PC-3 (cell line): ENCODE measurements around the gene CCR9. TPM values are rescaled to one million over a fixed set of nuclear protein-coding genes. Genes with fewer than 3 reads are reported as not detected.

Experiments used
- ATAC-seq: fragments of 200-7000 bp; cut with Tn5 transposase; 2 replicates; pipeline ENCODE4 v1.9.1; 2020; ENCODE audit warnings: mild to moderate bottlenecking, moderate library complexity
- BruUV-seq: library from RNA; stranded (reverse); fragments of 400-500 nt; replicated peaks from 2 replicates; lab custom pipeline; 2021; lab: Mats Ljungman, UMichigan
- CTCF ChIA-PET: fragments of 300-600 bp; sonication (Branson Sonifier 250); formaldehyde crosslinking; loops from one replicate; lab custom pipeline; 2022; ENCODE audit warnings: antibody characterized with exemption; lab: Charles Lee
- POLR2A ChIA-PET: fragments of 300-600 bp; sonication (Branson Sonifier 250); formaldehyde crosslinking; loops from one replicate; lab custom pipeline; 2022; ENCODE audit warnings: antibody characterized with exemption; ENCODE audit not compliant: unreplicated experiment; lab: Charles Lee
- DNase-seq: peaks from one replicate; pipeline ENCODE4 v3.0.0-alpha.2; 2015
- H2AFZ ChIP-seq: fragments of 300-600 bp; sonication (generic); 2 replicates; pipeline ENCODE4 v1.6.0; 2016; ENCODE audit warnings: antibody characterized with exemption, low read length
- H3F3A ChIP-seq: fragments of 300-600 bp; sonication (generic); one replicate; pipeline ENCODE4 v1.6.0; 2017; ENCODE audit warnings: antibody characterized with exemption, low read length, control low read depth, mild to moderate bottlenecking; ENCODE audit not compliant: unreplicated experiment
- H3K27ac ChIP-seq: fragments of 300-600 bp; sonication (generic); 2 replicates; pipeline ENCODE4 v1.5.1; 2016; ENCODE audit warnings: mild to moderate bottlenecking, low read length
- H3K27me3 ChIP-seq: fragments of 300-600 bp; sonication (generic); 2 replicates; pipeline ENCODE4 v1.6.1; 2016; ENCODE audit warnings: low read length, mixed read lengths
- H3K36me3 ChIP-seq: fragments of 300-600 bp; sonication (generic); 2 replicates; pipeline ENCODE4 v1.6.1; 2016; ENCODE audit warnings: low read depth, mixed run types, low read length, mixed read lengths
- H3K4me1 ChIP-seq: fragments of 300-600 bp; sonication (generic); 2 replicates; pipeline ENCODE4 v1.5.1; 2016; ENCODE audit warnings: low read length; ENCODE audit not compliant: insufficient read depth
- H3K4me2 ChIP-seq: fragments of 300-600 bp; sonication (generic); 2 replicates; pipeline ENCODE4 v1.6.0; 2016; ENCODE audit warnings: low read length
- H3K4me3 ChIP-seq: fragments of 300-600 bp; sonication (generic); 2 replicates; pipeline ENCODE4 v1.5.1; 2016; ENCODE audit warnings: mild to moderate bottlenecking, low read length, mixed read lengths
- H3K79me2 ChIP-seq: fragments of 300-600 bp; sonication (generic); 2 replicates; pipeline ENCODE4 v1.6.1; 2017; ENCODE audit warnings: low read length, mixed read lengths
- H3K9ac ChIP-seq: fragments of 300-600 bp; sonication (generic); 2 replicates; pipeline ENCODE4 v1.6.0; 2016; ENCODE audit warnings: mild to moderate bottlenecking, low read length
- H3K9me2 ChIP-seq: fragments of 300-600 bp; sonication (generic); replicated peaks from 2 replicates; pipeline ENCODE4 v1.6.1; 2016; ENCODE audit warnings: mixed run types, low read length, mixed read lengths
- H3K9me3 ChIP-seq: fragments of 300-600 bp; sonication (generic); 2 replicates; pipeline ENCODE4 v1.6.1; 2016; ENCODE audit warnings: low read length, mixed read lengths
- H4K20me1 ChIP-seq: fragments of 300-600 bp; sonication (generic); 2 replicates; pipeline ENCODE4 v1.6.1; 2016; ENCODE audit warnings: low read length, mixed read lengths
- CTCF ChIP-seq: fragments of 300-600 bp; sonication (generic); conservative IDR thresholded peaks from 2 replicates; pipeline ENCODE4 v1.5.1; 2017; ENCODE audit warnings: antibody characterized with exemption, low read depth, mild to moderate bottlenecking, low read length
- EZH2 ChIP-seq: fragments of 300-600 bp; sonication (generic); IDR thresholded peaks from one replicate; pipeline ENCODE4 v1.6.1; 2017; ENCODE audit warnings: antibody characterized with exemption, mild to moderate bottlenecking, low read length; ENCODE audit not compliant: unreplicated experiment
- EZH2phosphoT487 ChIP-seq: fragments of 300-600 bp; sonication (generic); IDR thresholded peaks from 2 replicates; pipeline ENCODE4 v1.6.1; 2018; ENCODE audit warnings: mild to moderate bottlenecking, antibody characterized with exemption, low read length, borderline replicate concordance
- intact Hi-C: fragments of 100-400 bp; cut with micrococcal nuclease; formaldehyde crosslinking; loops from 2 replicates; pipeline ENCODE4 v1.9.0; 2023
- total RNA-seq: library from RNA; depleted of rRNA; stranded (reverse); fragments of >200 nt; gene quantifications from 2 replicates; pipeline ENCODE4 v1.2.3, GENCODE V29; 2014

CCR9 gene
- total RNA-seq, 1 experiment from 2014 or later = not detected

GRCh38 chr3:45887285-45887684, 942 bp downstream of the CCR9 start:
- BruUV-seq = no TSS peak
- peak overlapping the region; percentile 26; the same call in 1 of the 2 replicates for H3K27ac ChIP-seq
- TF ChIP-seq EZH2 (no peak), EZH2phosphoT487 (no peak)
- ChIA-PET POLR2A (no interaction called here), CTCF (no interaction called here)
- H3K79me2 ChIP-seq = no peaks in the 10 kb centered on the region
- no peaks in the 10 kb centered on the region for H3F3A ChIP-seq
- no peaks in the 10 kb centered on the region for H3K36me3 ChIP-seq
- H3K9ac ChIP-seq = no peak overlapping the region
- no peaks in the 10 kb centered on the region for H3K27me3 ChIP-seq
- no peaks in the 10 kb centered on the region for H3K9me3 ChIP-seq
- H2AFZ ChIP-seq = 0 out of 2 replicates have a peak overlapping the region, but pooled peaks have one; percentile 27
- ATAC-seq (peak; percentile 77), DNase-seq (peak; percentile 8)
- peak overlapping the region; percentile 29; the same call in 1 of the 2 replicates for H3K4me2 ChIP-seq
- H3K4me3 ChIP-seq = no peak overlapping the region
- H4K20me1 ChIP-seq = no peaks in the 10 kb centered on the region
- no peaks in the 10 kb centered on the region for H3K9me2 ChIP-seq
- peaks cover 20% of the 10 kb centered on the region for H3K4me1 ChIP-seq
- intact Hi-C loops = no loop called here

- Histone ChIP-seq H3K27ac (peak overlapping the region; percentile 26; the same call in 1 of the 2 replicates), H3K4me1 (peaks cover 20% of the 10 kb centered on the region), H3K79me2 (no peaks in the 10 kb centered on the region), H3K36me3 (no peaks in the 10 kb centered on the region), H3F3A (no peaks in the 10 kb centered on the region), H3K9me2 (no peaks in the 10 kb centered on the region), H3K4me2 (peak overlapping the region; percentile 29; the same call in 1 of the 2 replicates), H2AFZ (0 out of 2 replicates have a peak overlapping the region, but pooled peaks have one; percentile 27), H3K9ac (no peak overlapping the region), H4K20me1 (no peaks in the 10 kb centered on the region), H3K9me3 (no peaks in the 10 kb centered on the region), H3K4me3 (no peak overlapping the region), H3K27me3 (no peaks in the 10 kb centered on the region)
- no TSS peak for BruUV-seq
- DNase-seq (peak; percentile 24), ATAC-seq (peak; percentile 57)
- TF ChIP-seq CTCF (no peak), EZH2phosphoT487 (no peak), EZH2 (no peak)
- intact Hi-C loops = no loop called here
- POLR2A ChIA-PET = interaction anchor here (0.5 kb wide), 1 partner anchor 743 kb away, joined by 4 read pairs; no protein-coding TSS in a partner anchor
- CTCF ChIA-PET = no interaction called here
Measured at GRCh38 chr3:45887759-45888511, 1.6 kb downstream of the CCR9 start.

- no peaks in the 10 kb centered on the region for H3K27me3 ChIP-seq
- H3K4me1 ChIP-seq = peaks cover 20% of the 10 kb centered on the region
- CTCF ChIA-PET = no interaction called here
- H3K4me3 ChIP-seq = no peak overlapping the region
- no TSS peak for BruUV-seq
- no peaks in the 10 kb centered on the region for H3K9me3 ChIP-seq
- H3K36me3 ChIP-seq = no peaks in the 10 kb centered on the region
- no peak overlapping the region for H3K27ac ChIP-seq
- TF ChIP-seq EZH2phosphoT487 (no peak), EZH2 (no peak), CTCF (no peak)
- H4K20me1 ChIP-seq = no peaks in the 10 kb centered on the region
- no peak overlapping the region for H3K9ac ChIP-seq
- DNase-seq (no peak), ATAC-seq (no peak)
- no peaks in the 10 kb centered on the region for H3K9me2 ChIP-seq
- H3F3A ChIP-seq = no peaks in the 10 kb centered on the region
- no peaks in the 10 kb centered on the region for H3K79me2 ChIP-seq
- intact Hi-C loops = no loop called here
- no peak overlapping the region for H2AFZ ChIP-seq
- no peak overlapping the region for H3K4me2 ChIP-seq
- POLR2A ChIA-PET = interaction anchor here (0.6 to 0.7 kb wide), 2 partner anchors 20 to 21 kb away, joined by 7 to 14 read pairs; no protein-coding TSS in a partner anchor
Measured at GRCh38 chr3:45889337-45889736, 3.0 kb downstream of the CCR9 start.
